NT2/D1 (cell line): Measurements from ENCODE around the gene TIMM44.
"Not testable (repeated sequence)": the region's sequence is repeated elsewhere in the genome, so short reads cannot be mapped to it uniquely, and the experiment has no call there.

Experiments used
- DNase-seq: peaks from one replicate; pipeline ENCODE4 v3.0.0-alpha.2; 2011; ENCODE audit warnings: low read depth, low spot score
- H3K27me3 ChIP-seq: 2 replicates; pipeline ENCODE4 v1.6.0; 2011; ENCODE audit warnings: mild to moderate bottlenecking; ENCODE audit not compliant: insufficient read length, insufficient read depth
- H3K36me3 ChIP-seq: 2 replicates; pipeline ENCODE4 v1.6.1; 2011; ENCODE audit warnings: mild to moderate bottlenecking, low read length, mixed read lengths; ENCODE audit not compliant: insufficient read depth, insufficient read length
- H3K4me1 ChIP-seq: 2 replicates; pipeline ENCODE4 v1.5.1; 2011; ENCODE audit not compliant: insufficient read depth, insufficient read length
- H3K4me3 ChIP-seq: 2 replicates; pipeline ENCODE4 v1.5.1; 2011; ENCODE audit warnings: low read depth; ENCODE audit not compliant: insufficient read length
- H3K9ac ChIP-seq: 2 replicates; pipeline ENCODE4 v1.6.0; 2011; ENCODE audit warnings: low read depth; ENCODE audit not compliant: insufficient read length
- H3K9me3 ChIP-seq: 2 replicates; pipeline ENCODE4 v1.5.1; 2011; ENCODE audit warnings: mild to moderate bottlenecking, low read length; ENCODE audit not compliant: insufficient read depth
- SUZ12 ChIP-seq: IDR thresholded peaks from 2 replicates; pipeline ENCODE4 v1.6.1; 2011; ENCODE audit not compliant: insufficient read length, insufficient read depth; ENCODE audit errors: extremely low read depth
- YY1 ChIP-seq: IDR thresholded peaks from 2 replicates; pipeline ENCODE4 v1.6.1; 2011; ENCODE audit not compliant: insufficient read length, insufficient read depth
- ZNF274 ChIP-seq: IDR thresholded peaks from 2 replicates; pipeline ENCODE4 v1.6.1; 2011; ENCODE audit warnings: mild to moderate bottlenecking, low read depth, low read length

Gene TIMM44

DNA sequence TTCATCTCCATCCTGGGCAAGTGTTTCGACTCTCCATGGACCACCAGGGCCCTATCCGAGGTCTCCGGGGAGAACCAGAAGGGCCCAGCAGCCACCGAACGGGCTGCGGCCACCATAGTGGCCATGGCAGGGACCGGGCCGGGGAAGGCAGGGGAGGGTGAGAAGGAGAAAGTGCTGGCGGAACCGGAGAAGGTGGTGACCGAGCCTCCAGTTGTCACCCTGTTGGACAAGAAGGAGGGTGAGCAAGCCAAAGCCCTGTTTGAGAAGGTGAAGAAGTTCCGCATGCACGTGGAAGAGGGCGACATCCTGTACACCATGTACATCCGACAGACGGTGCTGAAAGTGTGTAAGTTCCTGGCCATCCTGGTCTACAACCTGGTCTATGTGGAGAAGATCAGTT, 44.5 kb downstream of the TIMM44 start:
- H3K9me3 ChIP-seq, result no peaks in the 10 kb centered on the region
- no peak overlapping the region for H3K4me3 ChIP-seq
- peaks cover 20% of the 10 kb centered on the region for H3K4me1 ChIP-seq
- H3K36me3 ChIP-seq, result peaks cover 36% of the 10 kb centered on the region
- DNase-seq, result no peak
- H3K27me3 ChIP-seq, result no peaks in the 10 kb centered on the region
- no peak for TF ChIP-seq SUZ12
- no peak for TF ChIP-seq YY1
- no peak for TF ChIP-seq ZNF274
- no peak overlapping the region for H3K9ac ChIP-seq

DNA sequence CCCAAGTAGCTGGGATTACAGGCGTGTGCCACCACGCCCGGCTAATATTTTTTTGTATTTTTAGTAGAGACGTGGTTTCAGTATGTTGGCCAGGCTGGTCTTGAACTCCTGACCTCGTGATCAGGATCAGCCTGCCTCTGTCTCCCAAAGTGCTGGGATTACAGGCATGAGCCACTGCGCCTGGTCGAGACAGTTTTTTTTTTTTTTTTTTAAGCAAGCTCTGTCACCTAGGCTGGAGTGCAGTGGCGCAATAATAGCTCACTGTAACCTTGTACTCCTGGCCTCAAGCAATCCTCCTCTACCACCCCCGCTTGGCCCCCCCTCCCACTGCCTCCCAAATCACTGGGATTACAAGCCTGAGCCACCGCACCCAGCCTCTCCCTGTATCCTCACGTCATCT, 46.2 kb downstream of the TIMM44 start:
- H3K4me1 ChIP-seq, result peaks cover 16% of the 10 kb centered on the region
- H3K9me3 ChIP-seq, result no peaks in the 10 kb centered on the region
- H3K4me3 ChIP-seq, result no peak overlapping the region
- DNase-seq, result no peak
- no peak overlapping the region for H3K9ac ChIP-seq
- H3K27me3 ChIP-seq, result no peaks in the 10 kb centered on the region
- peaks cover 39% of the 10 kb centered on the region for H3K36me3 ChIP-seq
- TF ChIP-seq SUZ12 (no peak), YY1 (no peak), ZNF274 (no peak)

DNA sequence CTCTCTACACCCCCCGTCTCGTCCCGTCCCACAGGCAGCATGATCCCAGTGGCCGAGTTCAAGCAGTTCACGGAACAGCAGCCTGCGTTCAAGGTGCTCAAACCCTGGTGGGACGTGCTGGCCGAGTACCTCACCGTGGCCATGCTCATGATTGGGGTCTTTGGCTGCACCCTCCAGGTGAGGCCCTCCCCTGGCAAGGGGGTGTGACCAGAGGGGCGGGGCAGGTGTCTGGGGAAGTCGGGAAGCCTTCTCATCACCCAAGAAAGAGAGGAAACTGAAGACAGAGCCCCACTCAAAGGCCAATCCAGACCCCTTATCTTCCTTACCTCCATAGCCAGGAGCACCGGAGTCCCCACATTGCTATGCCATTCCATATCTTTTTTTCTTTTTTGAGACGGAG, 47.9 kb downstream of the TIMM44 start:
- H3K9ac ChIP-seq, result no peak overlapping the region
- H3K9me3 ChIP-seq, result no peaks in the 10 kb centered on the region
- TF ChIP-seq YY1 (no peak), SUZ12 (no peak), ZNF274 (no peak)
- H3K4me3 ChIP-seq, result no peak overlapping the region
- DNase-seq, result no peak
- peaks cover 32% of the 10 kb centered on the region for H3K36me3 ChIP-seq
- H3K27me3 ChIP-seq, result no peaks in the 10 kb centered on the region
- peaks cover 13% of the 10 kb centered on the region for H3K4me1 ChIP-seq

DNA sequence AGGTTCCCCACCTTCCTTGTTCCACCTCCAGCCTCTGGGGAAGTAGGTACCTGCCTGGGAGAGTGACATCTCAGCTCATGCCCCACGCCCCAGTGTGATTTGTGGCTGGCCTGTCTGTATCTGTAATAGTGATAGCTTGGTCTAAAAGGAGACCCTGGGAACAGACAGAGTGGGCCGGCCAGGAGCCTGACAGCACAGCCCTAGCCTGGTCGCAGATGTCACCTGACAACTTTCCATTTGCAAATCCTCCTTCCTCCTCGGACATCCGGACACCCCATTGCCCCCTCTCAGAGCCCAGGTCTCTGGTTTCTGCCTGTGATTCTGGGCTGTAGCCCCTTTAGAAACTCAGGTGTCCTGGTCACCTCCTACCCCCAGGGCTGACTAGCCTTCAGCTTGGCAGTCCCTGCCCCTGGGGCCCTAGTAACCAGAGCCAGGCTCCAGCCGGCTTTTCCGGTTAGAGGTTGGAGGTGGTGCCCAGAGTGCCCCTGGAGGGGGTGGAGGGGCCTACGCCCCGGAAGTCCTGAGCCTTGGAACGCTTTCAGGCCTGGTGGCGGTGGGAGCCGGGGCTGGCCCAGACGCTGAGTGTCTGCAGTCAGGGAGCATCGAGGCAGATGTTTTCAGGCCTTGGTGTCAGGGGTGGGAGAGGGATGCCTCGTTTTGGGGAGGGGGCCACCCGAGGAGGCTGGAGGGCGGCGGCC, 48.7 kb downstream of the TIMM44 start:
- H3K9me3 ChIP-seq, result no peaks in the 10 kb centered on the region
- H3K9ac ChIP-seq, result no peak overlapping the region
- H3K4me1 ChIP-seq, result peaks cover 10% of the 10 kb centered on the region
- TF ChIP-seq YY1 (no peak), ZNF274 (no peak), SUZ12 (no peak)
- peaks cover 24% of the 10 kb centered on the region for H3K36me3 ChIP-seq
- DNase-seq, result no peak
- no peak overlapping the region for H3K4me3 ChIP-seq
- H3K27me3 ChIP-seq, result no peaks in the 10 kb centered on the region

DNA sequence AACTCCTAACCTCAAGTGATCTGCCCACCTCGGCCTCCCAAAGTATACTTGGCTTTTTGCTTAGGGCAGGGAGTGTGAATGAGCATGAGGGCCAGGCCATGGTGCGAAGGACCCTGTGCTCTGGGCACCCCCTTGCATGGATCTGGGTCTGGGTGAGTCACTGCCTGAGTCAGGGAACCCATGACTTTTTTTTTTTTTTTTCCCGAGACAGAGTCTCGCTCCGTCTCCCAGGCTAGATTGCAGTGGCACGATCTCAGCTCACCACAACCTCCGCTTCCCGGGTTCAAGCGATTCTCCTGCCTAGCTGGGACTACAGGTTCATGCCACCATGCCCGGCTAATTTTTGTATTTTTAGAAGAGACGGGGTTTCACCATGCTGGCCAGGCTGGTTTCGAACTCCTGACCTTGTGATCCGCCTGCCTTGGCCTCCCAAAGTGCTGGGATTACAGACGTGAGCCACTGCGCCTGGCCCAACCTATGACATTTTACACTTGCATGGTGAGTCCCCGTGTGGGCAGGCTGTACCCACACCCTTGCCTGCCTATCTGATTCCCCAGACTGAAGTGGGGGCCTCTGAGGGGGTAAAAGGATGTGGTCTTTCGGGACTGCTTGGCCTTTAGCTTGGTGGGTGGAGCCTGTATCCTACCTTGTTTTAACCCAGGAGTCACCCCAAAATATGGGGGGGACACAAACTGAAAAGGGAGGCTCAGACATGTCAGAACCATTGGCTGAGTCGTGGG, 49.9 kb downstream of the TIMM44 start:
- DNase-seq, H3K27me3 ChIP-seq, H3K4me3 ChIP-seq, H3K9ac ChIP-seq, H3K9me3 ChIP-seq: not testable (repeated sequence)
- H3K36me3 ChIP-seq, result peaks cover 12% of the 10 kb centered on the region
- H3K4me1 ChIP-seq, result peaks cover 10% of the 10 kb centered on the region

DNA sequence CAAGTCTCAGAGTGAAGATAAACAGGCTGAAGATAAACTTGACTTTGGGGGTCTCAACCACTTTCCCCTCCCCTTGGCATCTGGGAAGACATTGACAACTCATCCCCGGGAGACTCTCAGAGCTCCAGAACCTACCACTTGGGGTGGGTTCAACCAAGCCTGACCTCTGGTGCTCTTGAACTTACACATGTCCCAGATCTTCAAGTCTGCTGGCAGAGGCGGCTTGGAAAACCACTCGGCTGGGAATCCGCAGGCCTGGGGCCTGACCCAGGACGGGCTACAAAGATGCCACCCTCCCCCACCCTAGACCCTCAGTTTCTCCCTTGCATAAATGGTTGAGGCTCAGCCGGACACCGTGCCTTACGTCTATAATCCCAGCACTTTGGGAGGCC, 54.6 kb downstream of the TIMM44 start:
- peak overlapping the region; percentile 85 for H3K9ac ChIP-seq
- no peak for DNase-seq
- H3K27me3 ChIP-seq, result no peaks in the 10 kb centered on the region
- peaks cover 2% of the 10 kb centered on the region for H3K36me3 ChIP-seq
- peaks cover 2% of the 10 kb centered on the region for H3K4me1 ChIP-seq
- TF ChIP-seq ZNF274, result no peak
- TF ChIP-seq SUZ12, result no peak
- no peak for TF ChIP-seq YY1
- peak overlapping the region; percentile 67 for H3K4me3 ChIP-seq
- no peaks in the 10 kb centered on the region for H3K9me3 ChIP-seq

DNA sequence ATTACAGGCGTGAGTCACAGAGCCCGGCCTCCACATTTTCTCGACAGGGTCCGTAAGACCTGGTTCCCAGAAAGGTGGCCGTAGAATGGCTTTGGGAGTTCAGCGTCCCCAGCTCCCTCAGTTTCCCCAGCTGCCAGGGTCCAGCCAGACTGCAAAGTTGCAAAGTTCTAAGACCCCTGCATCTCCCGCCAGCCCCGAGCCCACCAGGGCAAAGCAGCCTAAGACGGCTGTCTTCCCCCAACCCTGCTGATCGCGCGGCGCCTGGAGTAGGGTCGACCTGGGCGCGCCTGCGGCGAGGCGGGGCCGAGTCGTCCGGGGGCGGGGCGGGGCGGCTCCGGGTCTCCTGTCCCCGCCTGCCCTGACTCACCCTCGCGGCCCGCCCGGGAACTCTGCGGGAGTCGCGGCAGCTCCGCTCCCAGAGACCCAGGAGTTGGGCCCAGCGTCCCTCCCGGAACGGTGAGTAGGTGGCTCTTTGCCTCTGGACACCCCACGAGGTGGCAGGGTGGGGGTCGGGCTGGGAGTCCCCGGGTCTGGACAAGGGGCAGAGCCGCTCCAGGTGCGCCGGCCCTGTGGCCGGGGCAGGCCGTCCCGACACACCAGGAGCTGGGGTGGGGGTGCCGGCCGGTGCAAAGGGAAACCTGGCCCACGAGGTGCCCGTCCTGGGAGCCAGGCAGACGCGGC, 55.2 kb downstream of the TIMM44 start, which contains the start of gene LRRC8E:
Gene LRRC8E (plus strand): TSS at position 366 of the 681 bp plus-strand sequence. CDS start 7,094 bp downstream, outside the sequence.
- peak within 1 kb of the TSS; percentile 67 for H3K4me3 ChIP-seq
- peak; percentile 44 for DNase-seq
- H3K36me3 ChIP-seq, result no peaks in the 10 kb centered on the region
- peaks cover 2% of the 10 kb centered on the region for H3K4me1 ChIP-seq
- H3K9ac ChIP-seq, result peak within 1 kb of the TSS; percentile 85
- TF ChIP-seq ZNF274, result no peak
- TF ChIP-seq YY1, result no peak
- TF ChIP-seq SUZ12, result no peak
- H3K27me3 ChIP-seq, result no peaks in the 10 kb centered on the region
- no peaks in the 10 kb centered on the region for H3K9me3 ChIP-seq
